Astrocyte of the spinal cord (primary cell): Measurements from ENCODE around the gene EID2B.

Experiments
- DNase-seq: peaks from one replicate; pipeline ENCODE4 v3.0.0; 2011; ENCODE audit warnings: low read depth, low spot score
- H3K4me3 ChIP-seq: 2 replicates; pipeline ENCODE4 v1.5.1; 2011; ENCODE audit warnings: low read depth, mild to moderate bottlenecking, low read length, moderate library complexity
- CTCF ChIP-seq: IDR thresholded peaks from 2 replicates; pipeline ENCODE4 v1.5.1; 2012; ENCODE audit warnings: low read depth, mild to moderate bottlenecking, low read length, inconsistent platforms
- in situ Hi-C: cut with HindIII; loops from 2 replicates; pipeline ENCODE4 v1.10.0; 2017; ENCODE audit warnings: low sequenced_read_pairs

The EID2B gene

GRCh38 chr19:39557811-39558623, 25.4 kb upstream of the EID2B start:
- H3K4me3 ChIP-seq, result no peak overlapping the region
- no peak for TF ChIP-seq CTCF
- in situ Hi-C loops, result no loop called here
- peak; percentile 6 for DNase-seq

- no peak for DNase-seq
- in situ Hi-C loops, result no loop called here
- H3K4me3 ChIP-seq, result no peak overlapping the region
- no peak for TF ChIP-seq CTCF
These were observed 23.2 kb upstream of the EID2B start for GRCh38 chr19:39555883-39556282.

GRCh38 chr19:39554701-39555311, 22.2 kb upstream of the EID2B start:
- in situ Hi-C loops, result no loop called here
- no peak overlapping the region for H3K4me3 ChIP-seq
- no peak for DNase-seq
- no peak for TF ChIP-seq CTCF

- TF ChIP-seq CTCF, result no peak
- DNase-seq, result no peak
- H3K4me3 ChIP-seq, result no peak overlapping the region
- in situ Hi-C loops, result no loop called here
These were observed 20.5 kb upstream of the EID2B start for GRCh38 chr19:39553082-39553652.

DNA sequence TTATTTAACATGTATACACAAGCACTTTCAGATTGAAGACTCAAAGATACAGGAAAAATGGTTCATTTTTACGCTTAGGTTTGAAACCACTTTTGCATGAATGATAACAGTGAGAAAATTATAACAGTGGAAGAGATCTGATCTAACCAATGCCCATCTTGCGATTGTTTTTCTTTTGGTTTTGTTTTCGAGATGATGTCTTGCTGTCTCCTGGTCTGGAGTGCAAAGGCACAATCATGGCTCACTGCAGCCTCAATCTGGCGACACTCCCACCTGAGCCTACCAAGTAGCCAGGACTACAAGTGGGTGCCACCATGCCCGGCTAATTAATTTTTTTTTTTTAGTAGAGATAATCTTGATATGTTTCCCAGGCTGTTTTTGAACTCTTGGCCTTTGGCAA, 17.5 kb upstream of the EID2B start:
- TF ChIP-seq CTCF, result no peak
- no peak for DNase-seq
- in situ Hi-C loops, result no loop called here
- no peak overlapping the region for H3K4me3 ChIP-seq

- H3K4me3 ChIP-seq, result no peak overlapping the region
- in situ Hi-C loops, result no loop called here
- TF ChIP-seq CTCF, result no peak
- DNase-seq, result no peak
These were observed 13.9 kb upstream of the EID2B start for GRCh38 chr19:39546599-39546998.
